Middle frontal gyrus (tissue), 1 donor: ENCODE measurements around the gene SYT13.
"Not testable (repeated sequence)": the region's sequence is repeated elsewhere in the genome, so short reads cannot be mapped to it uniquely, and the experiment has no call there.

Experiments used
- DNase-seq: peaks from one replicate; pipeline ENCODE4 v3.0.0-alpha.2; 2015; ENCODE audit warnings: low spot score; ENCODE audit errors: extremely low spot score

The SYT13 gene

DNA sequence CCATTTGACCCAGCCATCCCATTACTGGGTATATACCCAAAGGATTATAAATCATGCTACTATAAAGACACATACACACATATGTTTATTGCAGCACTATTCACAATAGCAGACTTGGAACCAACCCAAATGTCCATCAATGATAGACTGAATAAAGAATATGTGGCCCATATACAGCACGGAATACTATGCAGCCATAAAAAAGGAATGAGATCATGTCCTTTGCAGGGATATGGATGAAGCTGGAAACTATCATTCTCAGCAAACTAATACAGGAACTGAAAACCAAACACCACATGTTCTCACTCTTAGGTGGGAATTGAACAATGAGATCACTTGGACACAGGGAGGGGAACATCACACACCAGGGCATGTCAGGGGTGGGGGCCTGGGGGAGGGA lies 36.8 kb downstream of the SYT13 start:
- DNase-seq, result not testable (repeated sequence)

GRCh38 chr11:45248501-45249011 lies 37.6 kb downstream of the SYT13 start:
- no peak for DNase-seq

DNA sequence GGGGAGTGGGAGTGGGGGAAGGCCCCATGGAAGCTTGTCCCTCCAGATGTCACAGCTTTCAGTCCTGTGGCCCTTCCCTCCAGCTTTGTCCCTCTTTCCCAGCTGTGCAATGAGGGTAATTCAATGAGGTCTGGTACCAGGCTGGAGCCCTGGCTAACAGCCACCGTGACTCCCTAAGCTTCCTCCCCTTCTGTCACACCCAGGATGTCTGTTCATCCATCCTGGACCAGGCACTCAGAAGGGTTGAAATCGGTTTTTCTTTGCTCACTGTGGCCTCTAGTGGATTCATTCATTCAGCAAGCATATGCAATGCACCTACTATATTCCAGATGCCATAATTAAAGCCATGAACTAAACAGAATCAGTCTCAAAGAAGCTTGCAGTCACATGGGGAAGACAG lies 38.7 kb downstream of the SYT13 start:
- DNase-seq, result peak; percentile 8

DNA sequence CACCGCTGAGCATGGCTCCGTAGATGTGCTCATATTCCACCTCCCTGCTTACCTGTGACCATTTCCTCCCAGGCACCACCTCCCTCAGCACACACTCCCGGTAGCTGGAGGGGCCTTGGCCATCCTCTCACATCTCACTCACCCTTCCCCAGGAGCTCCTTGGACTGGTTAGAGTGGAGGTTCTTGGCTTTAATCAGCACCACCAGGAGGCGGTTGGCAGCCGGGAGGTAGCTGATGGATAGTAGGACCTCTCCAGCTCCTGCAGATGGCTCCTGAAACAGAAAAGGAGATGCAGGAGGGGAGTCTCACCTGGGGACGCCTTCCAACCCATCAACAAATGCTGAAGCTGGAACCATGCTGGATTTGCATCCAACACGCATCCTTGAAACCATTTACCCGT lies 39.9 kb downstream of the SYT13 start:
- DNase-seq, result no peak

DNA sequence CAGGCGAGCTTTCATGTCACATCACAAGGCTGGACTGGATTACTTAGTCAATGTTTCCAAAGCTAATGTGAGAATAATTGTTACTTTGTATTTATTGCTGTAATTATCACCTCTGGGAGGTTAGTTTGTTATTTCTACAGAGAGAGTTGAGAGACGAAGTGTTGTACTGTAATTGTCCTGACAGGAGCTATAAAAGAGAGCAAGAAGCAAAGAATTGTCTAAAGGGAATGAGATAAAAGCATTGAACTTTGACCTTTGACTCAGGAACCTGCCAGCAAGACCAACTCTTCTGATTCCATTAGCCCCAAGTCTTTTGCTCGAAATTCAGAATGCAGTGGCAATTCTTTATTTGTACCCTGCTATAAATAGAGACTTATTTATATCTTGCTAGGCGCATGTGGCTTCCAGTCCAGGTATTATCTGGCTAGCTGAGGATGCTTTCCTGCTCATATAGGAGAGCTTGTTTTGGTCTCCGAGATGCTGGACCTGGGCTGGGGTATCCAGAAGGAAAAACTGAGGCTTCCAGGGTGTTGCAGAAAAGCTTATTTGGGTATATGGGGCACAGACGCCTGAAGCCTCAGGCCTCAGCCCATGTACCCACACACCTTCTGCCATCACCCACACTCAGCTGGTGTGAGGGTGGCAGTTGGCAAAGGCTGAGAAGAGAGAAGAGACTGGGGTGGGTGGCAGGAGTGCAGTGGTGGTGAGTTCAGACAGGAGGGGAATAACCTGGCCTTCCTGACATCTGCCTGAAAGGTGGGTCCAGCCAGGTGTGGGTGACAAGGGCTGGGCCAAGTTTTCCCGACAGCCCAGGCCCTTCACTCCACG lies 40.7 kb downstream of the SYT13 start:
- DNase-seq, result peak; percentile 49

DNA sequence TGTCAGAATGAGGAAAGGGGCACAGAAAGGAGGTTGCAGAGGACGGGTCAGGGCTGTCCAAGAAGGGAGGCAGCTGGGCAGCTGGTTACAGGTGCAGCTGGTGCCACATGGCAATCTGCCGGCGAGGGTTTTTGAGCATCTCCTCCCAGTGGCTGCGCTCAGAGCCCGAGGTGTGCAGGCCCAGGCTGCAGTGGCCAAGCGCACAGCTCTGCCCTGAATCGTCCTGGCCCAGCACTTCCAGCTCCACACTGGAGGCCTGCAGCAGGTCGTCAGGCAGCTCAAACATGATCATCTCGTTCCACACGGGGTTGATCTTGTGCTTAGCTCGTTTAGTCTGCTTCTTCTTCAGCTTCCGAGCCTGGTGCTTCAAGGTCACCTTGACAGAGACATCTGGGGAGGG lies 42.2 kb downstream of the SYT13 start:
- no peak for DNase-seq

DNA sequence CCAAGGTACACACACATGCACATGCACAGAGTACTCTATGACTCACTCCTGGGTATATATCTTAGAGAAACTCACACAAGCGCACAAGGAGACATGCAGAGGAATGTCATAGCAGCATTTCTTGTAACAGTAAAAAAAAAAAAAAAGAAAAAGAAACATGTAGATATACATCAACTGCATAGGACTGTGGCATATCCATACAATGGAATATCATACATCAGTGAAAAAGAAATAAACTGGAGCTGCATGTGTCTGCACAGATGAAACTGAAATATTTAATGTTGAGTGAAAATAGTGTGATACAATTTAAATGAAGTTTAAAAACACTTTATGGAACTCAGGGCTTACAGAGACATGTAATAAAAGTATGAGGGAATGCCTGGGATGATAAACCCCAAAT lies 46.4 kb downstream of the SYT13 start:
- DNase-seq, result no peak

GRCh38 chr11:45238724-45239123 lies 47.4 kb downstream of the SYT13 start:
- DNase-seq, result no peak

- no peak for DNase-seq
Measured at GRCh38 chr11:45237711-45238315, 48.3 kb downstream of the SYT13 start.

- no peak for DNase-seq
Measured at GRCh38 chr11:45234306-45235006, 51.7 kb downstream of the SYT13 start.

GRCh38 chr11:45233804-45234170 lies 52.4 kb downstream of the SYT13 start:
- DNase-seq, result no peak

DNA sequence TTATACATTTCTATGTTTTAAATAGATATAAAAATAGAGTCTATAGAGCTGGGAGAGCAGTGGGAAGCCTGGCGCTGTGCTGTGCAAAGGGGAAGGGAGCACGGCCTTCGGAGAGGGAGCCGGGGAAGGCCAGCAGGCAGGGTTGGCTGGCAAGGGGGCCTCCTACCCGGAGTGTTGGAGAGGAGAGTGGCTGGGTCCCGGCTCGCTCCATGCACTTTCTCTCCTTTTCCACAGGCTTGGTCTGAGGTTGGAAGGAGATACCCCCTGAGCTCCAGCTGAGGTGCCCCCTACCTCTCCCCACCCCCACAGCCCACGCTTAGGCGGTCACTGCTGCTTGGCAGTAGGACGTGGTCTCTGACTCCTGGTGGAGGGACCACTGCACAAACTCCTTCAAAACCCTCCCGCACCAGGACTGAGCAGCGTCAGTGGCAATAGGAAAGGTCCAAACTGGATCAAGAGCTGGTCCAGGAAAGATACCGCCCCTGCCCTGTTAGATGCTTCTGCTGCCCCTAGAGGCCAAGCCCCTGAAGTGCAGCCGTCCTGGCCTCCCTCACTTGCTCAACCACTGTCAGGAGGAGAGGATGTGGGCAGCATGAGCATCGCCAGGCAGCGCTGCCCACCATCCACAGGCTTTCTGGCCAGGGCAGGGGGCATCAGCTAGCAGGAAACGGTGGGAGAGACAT lies 52.9 kb downstream of the SYT13 start:
- DNase-seq, result peak; percentile 37

- DNase-seq, result no peak
Measured at GRCh38 chr11:45232341-45233080, 53.6 kb downstream of the SYT13 start.

- no peak for DNase-seq
Measured at GRCh38 chr11:45229401-45230020, 56.6 kb downstream of the SYT13 start.

DNA sequence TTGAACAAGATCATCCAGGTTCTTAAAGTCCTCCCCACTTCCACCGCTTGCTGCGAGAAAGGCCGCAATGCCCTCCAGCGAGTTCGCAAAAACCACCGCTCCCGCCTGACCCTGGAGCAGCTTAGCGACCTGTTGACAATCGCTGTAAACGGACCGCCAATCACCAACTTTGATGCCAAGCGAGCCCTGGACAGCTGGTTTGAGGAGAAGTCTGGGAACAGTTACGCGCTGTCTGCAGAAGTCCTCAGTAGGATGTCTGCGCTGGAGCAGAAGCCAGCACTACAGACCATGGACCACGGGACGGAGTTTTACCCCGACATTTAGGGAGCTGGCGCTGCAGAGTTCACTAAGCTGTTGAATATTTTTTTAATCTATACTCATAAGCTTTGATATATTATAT lies 58.3 kb downstream of the SYT13 start:
- no peak for DNase-seq

DNA sequence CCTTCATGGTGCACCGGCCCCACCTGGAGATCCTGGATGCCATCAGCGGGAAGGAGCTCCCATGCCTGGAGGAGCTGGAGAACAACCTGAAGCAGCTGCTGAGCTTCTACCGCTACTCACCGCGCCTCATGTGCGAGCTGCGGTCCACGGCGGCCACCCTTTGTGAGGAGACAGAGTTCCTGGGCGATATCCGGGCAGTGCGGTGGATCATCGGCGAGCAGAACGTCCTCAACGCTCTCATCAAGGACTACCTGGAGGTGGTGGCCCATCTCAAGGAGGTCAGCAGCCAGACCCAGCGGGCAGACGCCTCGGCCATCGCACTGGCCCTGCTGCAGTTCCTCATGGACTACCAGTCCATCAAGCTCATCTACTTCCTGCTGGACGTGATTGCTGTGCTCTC lies 59.2 kb downstream of the SYT13 start:
- no peak for DNase-seq

DNA sequence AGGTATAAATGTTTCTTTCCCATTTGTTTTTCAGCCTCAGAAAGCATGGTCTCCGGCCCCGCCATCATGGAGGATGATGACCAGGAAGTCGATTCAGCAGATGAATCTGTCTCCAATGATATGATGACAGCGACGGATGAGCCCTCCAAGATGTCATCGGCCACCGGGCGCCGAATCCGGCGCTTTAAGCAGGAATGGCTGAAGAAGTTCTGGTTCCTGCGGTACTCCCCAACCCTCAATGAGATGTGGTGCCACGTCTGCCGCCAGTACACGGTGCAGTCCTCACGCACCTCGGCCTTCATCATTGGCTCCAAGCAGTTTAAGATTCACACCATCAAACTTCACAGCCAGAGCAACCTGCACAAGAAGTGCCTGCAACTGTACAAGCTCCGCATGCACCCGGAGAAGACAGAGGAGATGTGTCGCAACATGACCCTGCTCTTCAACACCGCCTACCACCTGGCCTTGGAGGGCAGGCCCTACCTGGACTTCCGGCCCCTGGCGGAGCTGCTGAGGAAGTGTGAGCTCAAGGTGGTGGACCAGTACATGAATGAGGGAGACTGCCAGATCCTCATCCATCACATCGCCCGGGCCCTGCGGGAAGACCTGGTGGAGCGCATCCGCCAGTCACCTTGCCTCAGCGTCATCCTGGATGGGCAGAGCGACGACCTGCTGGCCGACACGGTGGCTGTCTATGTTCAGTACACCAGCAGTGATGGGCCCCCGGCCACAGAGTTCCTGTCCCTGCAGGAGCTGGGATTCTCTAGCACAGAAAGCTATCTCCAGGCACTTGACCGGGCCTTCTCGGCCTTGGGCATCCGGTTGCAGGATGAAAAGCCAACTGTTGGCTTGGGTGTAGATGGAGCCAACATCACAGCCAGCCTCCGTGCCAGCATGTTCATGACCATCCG lies 59.9 kb downstream of the SYT13 start:
- DNase-seq, result no peak

GRCh38 chr11:45225277-45225676 lies 60.9 kb downstream of the SYT13 start:
- no peak for DNase-seq

GRCh38 chr11:45224766-45225165 lies 61.4 kb downstream of the SYT13 start:
- DNase-seq, result no peak

DNA sequence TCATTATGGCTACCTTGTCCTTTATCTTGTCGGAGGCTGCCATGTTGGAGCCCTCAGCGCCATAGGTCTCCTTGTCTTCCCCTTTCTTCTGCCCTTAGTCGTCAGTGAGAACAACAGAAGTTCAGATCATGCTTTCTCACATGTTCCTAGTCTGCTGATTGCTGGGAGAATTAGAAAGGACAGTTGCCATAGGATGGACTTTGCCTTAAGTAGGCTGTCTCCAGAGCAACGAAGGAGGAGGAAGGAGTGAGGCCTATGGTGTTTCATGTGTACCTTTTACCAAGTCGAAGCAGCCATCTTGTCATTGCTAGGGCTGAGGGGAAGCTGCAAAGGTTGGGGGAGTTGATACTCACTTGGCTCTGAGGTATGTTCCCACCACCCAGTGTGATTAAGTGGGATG lies 62.6 kb downstream of the SYT13 start:
- DNase-seq, result no peak
